Right atrium auricular region (tissue), 2 donors: ENCODE measurements around the gene GLCE. TPM values are rescaled to one million over a fixed set of nuclear protein-coding genes. Genes with fewer than 3 reads are reported as not detected.

Experiments used
- DNase-seq: peaks from one replicate; pipeline ENCODE4 v3.0.0-alpha.2; 2019; ENCODE audit warnings: low spot score
- H3K27ac ChIP-seq, 2 donors: fragments of 200-600 bp; sonication (generic); 1 replicate in 1 of 2; 2 replicates in 1 of 2; pipeline ENCODE4 v1.5.1; 2016 to 2019
- H3K27me3 ChIP-seq, 2 donors: fragments of 200-600 bp; sonication (generic); one replicate each; pipeline versions ENCODE4 v1.5.1 to v1.6.0; 2017 to 2019
- H3K36me3 ChIP-seq: fragments of 200-600 bp; sonication (generic); one replicate; pipeline ENCODE4 v1.5.1; 2016
- H3K4me1 ChIP-seq, 2 donors: fragments of 200-600 bp; sonication (generic); one replicate each; pipeline versions ENCODE4 v1.5.1 to v1.6.0; 2017 to 2019
- H3K4me3 ChIP-seq, 2 donors: fragments of 200-600 bp; sonication (generic); 1 replicate in 1 of 2; 2 replicates in 1 of 2; pipeline ENCODE4 v1.5.1; 2017 to 2019; ENCODE audit warnings: mild to moderate bottlenecking in 1 of 2, moderate library complexity in 1 of 2
- H3K9me3 ChIP-seq, 2 donors: fragments of 200-600 bp; sonication (generic); one replicate each; pipeline ENCODE4 v1.5.1; 2019
- total RNA-seq, 2 donors: library from RNA; depleted of rRNA; stranded (reverse); fragments of >200 nt; gene quantifications; one replicate each; pipeline ENCODE4 v1.1.0, GENCODE V29; 2016
- TF ChIP-seq, protein P1 (sequence below), 2 donors: fragments of 200-600 bp; sonication (generic); IDR thresholded peaks; one replicate each; pipeline ENCODE4 v1.5.1; 2019; ENCODE audit warnings: antibody characterized with exemption in 2 of 2

Gene GLCE
- total RNA-seq, 2 donors from 2014 or later = 7.0 to 9.6 TPM

DNA sequence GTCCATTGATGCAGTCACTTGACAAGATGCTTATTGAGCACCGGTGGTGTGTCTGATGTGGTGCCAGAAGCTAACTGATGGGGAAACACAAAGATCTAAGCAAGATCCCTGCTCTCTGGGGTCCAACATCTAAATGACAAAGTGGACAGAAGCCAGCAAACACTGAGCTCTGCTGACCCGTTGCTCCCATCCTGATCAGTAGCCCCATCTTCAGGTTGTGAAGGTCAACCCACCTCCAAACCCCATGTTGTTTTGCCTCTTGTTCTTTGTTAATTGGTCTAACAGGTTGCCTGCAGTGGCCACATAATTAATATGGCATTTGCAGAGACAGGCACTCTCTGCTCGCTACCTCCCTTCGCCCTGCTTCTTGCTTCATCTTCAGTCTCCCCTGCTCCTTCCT, 21.5 kb upstream of the GLCE start:
- TF ChIP-seq, protein P1, sequence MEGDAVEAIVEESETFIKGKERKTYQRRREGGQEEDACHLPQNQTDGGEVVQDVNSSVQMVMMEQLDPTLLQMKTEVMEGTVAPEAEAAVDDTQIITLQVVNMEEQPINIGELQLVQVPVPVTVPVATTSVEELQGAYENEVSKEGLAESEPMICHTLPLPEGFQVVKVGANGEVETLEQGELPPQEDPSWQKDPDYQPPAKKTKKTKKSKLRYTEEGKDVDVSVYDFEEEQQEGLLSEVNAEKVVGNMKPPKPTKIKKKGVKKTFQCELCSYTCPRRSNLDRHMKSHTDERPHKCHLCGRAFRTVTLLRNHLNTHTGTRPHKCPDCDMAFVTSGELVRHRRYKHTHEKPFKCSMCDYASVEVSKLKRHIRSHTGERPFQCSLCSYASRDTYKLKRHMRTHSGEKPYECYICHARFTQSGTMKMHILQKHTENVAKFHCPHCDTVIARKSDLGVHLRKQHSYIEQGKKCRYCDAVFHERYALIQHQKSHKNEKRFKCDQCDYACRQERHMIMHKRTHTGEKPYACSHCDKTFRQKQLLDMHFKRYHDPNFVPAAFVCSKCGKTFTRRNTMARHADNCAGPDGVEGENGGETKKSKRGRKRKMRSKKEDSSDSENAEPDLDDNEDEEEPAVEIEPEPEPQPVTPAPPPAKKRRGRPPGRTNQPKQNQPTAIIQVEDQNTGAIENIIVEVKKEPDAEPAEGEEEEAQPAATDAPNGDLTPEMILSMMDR (IDR thresholded peaks at IDR 0.05) = no peak
- Histone ChIP-seq H3K9me3 (no peaks in the 10 kb centered on the region), H3K4me3 (no peak overlapping the region), H3K36me3 (no peaks in the 10 kb centered on the region), H3K27me3 (no peaks in the 10 kb centered on the region), H3K4me1 (no peaks in the 10 kb centered on the region), H3K27ac (no peak overlapping the region)
- no peak for DNase-seq

DNA sequence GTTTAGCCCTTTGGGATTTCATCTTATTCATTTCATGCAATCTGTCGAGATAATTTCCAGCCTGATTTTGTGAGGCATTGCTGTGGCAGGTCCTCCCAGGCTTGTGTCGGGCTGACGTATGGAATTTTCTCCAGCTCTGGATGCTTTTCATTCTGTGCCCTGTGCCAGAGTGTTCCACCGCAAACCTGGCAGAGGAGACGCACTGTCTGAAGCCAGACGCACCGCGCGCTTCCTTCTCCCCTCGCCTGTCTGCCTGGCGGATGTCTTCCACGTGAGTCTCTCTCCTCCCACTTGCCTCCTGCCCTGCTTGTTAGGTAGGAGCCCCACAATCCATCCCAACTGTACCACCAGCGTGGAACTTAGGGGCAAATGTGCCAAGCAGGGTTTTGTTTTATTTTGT, 20.1 kb upstream of the GLCE start:
- Histone ChIP-seq H3K27me3 (no peaks in the 10 kb centered on the region), H3K27ac (no peak overlapping the region), H3K4me1 (no peaks in the 10 kb centered on the region), H3K36me3 (no peaks in the 10 kb centered on the region), H3K4me3 (no peak overlapping the region), H3K9me3 (no peaks in the 10 kb centered on the region)
- TF ChIP-seq, protein P1 (IDR thresholded peaks at IDR 0.05) = no peak
- no peak for DNase-seq

DNA sequence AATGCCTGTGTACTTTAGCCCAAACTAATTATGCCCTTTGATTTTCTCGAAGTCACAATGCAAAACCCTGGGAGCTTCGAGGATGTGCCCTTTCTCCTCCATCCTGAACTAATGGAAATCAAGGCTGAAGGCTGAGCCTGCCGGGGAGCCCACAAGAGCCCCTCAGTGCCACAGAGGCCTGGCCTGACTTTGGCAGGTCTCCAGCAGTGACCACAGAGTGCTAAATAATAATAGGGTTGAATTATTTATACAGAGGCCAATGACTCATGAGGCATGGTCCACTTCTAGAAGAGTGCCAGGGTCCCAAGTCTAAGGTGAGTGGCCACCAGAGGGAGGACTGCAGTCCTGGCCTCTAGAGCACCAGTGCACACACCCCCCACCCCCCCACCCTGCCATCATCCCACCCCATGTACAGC, 19.1 kb upstream of the GLCE start:
- Histone ChIP-seq H3K27ac (no peak overlapping the region), H3K36me3 (no peaks in the 10 kb centered on the region), H3K4me3 (no peak overlapping the region), H3K27me3 (no peaks in the 10 kb centered on the region), H3K9me3 (no peaks in the 10 kb centered on the region), H3K4me1 (no peaks in the 10 kb centered on the region)
- DNase-seq = no peak
- TF ChIP-seq, protein P1 (IDR thresholded peaks at IDR 0.05) = no peak

DNA sequence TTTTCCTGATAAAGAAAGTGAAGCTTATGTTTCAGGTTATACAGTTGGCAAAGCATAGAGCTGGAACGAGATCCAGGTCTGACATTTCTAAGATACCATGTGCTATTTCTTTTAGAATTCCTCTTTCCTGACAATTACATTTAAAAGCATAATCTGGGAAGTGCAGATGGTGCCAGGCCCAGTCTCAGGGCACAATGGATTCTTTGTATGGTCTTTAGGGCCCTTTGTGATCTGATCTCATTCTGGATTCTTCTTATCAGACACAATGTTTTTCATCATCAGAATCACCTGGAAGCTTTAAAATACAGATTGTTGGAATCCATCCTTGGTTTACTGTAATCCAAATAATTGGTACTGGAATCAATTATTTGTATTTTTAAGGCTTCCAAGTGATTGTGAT, 18.6 kb upstream of the GLCE start:
- no peak for DNase-seq
- H3K27me3 ChIP-seq = no peaks in the 10 kb centered on the region
- H3K4me3 ChIP-seq = no peak overlapping the region
- H3K27ac ChIP-seq = no peak overlapping the region
- H3K9me3 ChIP-seq = no peaks in the 10 kb centered on the region
- no peaks in the 10 kb centered on the region for H3K4me1 ChIP-seq
- no peaks in the 10 kb centered on the region for H3K36me3 ChIP-seq
- TF ChIP-seq, protein P1 (IDR thresholded peaks at IDR 0.05) = no peak

DNA sequence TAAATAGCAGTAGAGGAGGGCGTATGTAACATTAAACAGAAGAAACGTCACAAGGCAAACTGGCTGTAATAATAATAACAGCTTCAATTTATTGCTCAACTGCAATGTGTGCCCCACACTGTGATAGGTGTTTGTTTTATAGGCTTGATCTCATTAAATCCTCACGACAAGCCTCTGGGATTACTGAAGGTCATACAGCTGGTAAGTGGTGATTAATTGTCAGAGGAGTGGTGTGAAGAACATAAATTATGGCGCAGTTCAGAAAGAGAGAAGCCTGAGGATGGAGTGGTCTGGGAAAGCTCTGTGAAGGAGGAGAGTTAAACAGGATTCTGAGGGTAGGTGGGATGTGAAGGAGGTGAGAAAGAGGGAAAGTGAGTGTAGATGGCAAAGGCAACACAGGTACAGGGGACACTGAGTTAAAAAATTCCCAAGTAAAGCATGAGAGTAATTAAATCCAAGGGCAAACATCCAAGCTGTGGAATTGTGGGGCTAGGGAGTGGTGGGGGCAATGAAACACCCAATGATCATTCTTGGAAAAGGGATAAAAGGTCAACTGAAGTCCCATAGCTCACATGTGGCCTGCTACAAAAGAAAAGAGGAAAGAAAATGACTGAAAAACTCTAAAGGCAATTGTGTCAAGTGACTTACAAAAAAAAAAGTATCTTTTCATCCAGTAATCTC, 16.5 kb upstream of the GLCE start:
- Histone ChIP-seq H3K4me1 (no peaks in the 10 kb centered on the region), H3K27ac (no peak overlapping the region), H3K27me3 (no peaks in the 10 kb centered on the region), H3K36me3 (no peaks in the 10 kb centered on the region), H3K4me3 (no peak overlapping the region), H3K9me3 (no peaks in the 10 kb centered on the region)
- no peak for DNase-seq
- TF ChIP-seq, protein P1 (IDR thresholded peaks at IDR 0.05) = no peak

DNA sequence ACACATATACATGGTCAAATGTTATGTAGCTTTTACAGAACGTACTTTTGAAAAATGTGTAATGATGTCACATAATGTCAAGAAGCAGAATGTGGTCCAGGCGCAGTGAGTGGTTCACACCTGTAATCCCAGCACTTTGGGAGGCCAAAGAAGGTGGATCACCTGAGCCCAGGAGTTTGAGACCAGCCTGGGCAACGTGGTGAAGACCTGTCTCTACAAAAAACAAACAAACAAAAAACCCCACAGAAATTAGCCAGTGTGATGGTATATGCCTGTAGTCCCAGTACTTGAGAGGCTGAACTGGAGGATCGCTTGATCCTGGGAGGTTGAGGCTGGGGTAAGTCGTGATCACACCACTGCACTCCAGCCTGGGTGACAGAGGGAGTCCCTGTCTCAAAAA, 15.9 kb upstream of the GLCE start:
- no peaks in the 10 kb centered on the region for H3K9me3 ChIP-seq
- H3K4me3 ChIP-seq = no peak overlapping the region
- no peak overlapping the region for H3K27ac ChIP-seq
- TF ChIP-seq, protein P1 (IDR thresholded peaks at IDR 0.05) = no peak
- no peaks in the 10 kb centered on the region for H3K36me3 ChIP-seq
- no peaks in the 10 kb centered on the region for H3K27me3 ChIP-seq
- no peak for DNase-seq
- H3K4me1 ChIP-seq = no peaks in the 10 kb centered on the region
